GM10248 (cell line): ENCODE results near the gene WDR43.

Experiments
- CTCF ChIA-PET: fragments of 300-600 bp; sonication (Branson Sonifier 250); formaldehyde crosslinking; extraction: SDS; loops from one replicate; lab custom pipeline; 2021; ENCODE audit warnings: antibody characterized with exemption; lab: Yijun Ruan, JAX
- POLR2A ChIA-PET: fragments of 350-650 bp; sonication (Branson Sonifier 250); formaldehyde crosslinking; extraction: SDS; loops from one replicate; lab custom pipeline; 2020; ENCODE audit warnings: antibody characterized with exemption; lab: Yijun Ruan, JAX
- DNase-seq: peaks from one replicate; pipeline ENCODE4 v3.0.0; 2012; ENCODE audit errors: extremely low spot score
- TF ChIP-seq, protein P1 (sequence below): IDR thresholded peaks from 2 replicates; pipeline ENCODE4 v1.5.1; 2012; ENCODE audit warnings: mild to moderate bottlenecking, low read depth; ENCODE audit errors: extremely low read depth, missing control alignments, control extremely low read depth

WDR43 gene

DNA sequence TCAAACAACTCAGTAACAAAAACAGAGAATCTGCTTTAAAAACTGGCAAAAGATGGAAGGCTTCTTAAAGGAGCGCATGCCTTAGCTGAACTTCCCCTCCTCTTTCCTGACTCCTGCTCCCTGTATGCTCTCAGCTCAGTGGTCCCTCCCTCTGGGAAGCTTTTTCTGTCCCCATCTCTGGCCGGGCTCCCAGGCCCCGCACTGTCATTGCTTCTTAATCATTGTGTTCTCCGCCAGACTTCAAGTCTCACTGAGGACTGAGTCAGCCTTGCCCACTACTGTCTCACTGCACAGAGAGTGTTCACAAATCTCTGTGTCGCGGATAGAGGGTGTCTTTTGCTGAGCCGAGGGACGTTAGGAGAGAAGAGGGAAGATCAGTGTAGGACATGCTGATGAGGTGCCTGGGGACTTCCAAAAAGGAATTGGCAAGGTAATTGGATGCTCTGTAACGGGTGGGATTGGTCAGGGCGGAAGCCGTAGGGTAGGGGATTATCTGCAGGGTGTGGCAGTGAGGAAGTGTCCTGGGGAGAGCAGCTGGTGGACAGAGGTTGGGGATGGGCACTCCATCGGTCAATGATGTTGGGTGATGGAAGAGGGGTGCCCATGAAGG, 102.9 kb downstream of the WDR43 start:
- CTCF ChIA-PET, result interaction anchor here (1.1 kb wide), 1 partner anchor 238 kb away, joined by 3 read pairs; no protein-coding TSS in a partner anchor
- DNase-seq, result no peak
- TF ChIP-seq, protein P1, sequence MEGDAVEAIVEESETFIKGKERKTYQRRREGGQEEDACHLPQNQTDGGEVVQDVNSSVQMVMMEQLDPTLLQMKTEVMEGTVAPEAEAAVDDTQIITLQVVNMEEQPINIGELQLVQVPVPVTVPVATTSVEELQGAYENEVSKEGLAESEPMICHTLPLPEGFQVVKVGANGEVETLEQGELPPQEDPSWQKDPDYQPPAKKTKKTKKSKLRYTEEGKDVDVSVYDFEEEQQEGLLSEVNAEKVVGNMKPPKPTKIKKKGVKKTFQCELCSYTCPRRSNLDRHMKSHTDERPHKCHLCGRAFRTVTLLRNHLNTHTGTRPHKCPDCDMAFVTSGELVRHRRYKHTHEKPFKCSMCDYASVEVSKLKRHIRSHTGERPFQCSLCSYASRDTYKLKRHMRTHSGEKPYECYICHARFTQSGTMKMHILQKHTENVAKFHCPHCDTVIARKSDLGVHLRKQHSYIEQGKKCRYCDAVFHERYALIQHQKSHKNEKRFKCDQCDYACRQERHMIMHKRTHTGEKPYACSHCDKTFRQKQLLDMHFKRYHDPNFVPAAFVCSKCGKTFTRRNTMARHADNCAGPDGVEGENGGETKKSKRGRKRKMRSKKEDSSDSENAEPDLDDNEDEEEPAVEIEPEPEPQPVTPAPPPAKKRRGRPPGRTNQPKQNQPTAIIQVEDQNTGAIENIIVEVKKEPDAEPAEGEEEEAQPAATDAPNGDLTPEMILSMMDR, result no peak
- POLR2A ChIA-PET, result no interaction called here
